OCI-M1 (cell line): Measurements from ENCODE around the gene HMG20B.

Experiments
- DNase-seq: peaks from one replicate; lab custom pipeline; 2025; lab: John Stamatoyannopoulos, UW

HMG20B gene

DNA sequence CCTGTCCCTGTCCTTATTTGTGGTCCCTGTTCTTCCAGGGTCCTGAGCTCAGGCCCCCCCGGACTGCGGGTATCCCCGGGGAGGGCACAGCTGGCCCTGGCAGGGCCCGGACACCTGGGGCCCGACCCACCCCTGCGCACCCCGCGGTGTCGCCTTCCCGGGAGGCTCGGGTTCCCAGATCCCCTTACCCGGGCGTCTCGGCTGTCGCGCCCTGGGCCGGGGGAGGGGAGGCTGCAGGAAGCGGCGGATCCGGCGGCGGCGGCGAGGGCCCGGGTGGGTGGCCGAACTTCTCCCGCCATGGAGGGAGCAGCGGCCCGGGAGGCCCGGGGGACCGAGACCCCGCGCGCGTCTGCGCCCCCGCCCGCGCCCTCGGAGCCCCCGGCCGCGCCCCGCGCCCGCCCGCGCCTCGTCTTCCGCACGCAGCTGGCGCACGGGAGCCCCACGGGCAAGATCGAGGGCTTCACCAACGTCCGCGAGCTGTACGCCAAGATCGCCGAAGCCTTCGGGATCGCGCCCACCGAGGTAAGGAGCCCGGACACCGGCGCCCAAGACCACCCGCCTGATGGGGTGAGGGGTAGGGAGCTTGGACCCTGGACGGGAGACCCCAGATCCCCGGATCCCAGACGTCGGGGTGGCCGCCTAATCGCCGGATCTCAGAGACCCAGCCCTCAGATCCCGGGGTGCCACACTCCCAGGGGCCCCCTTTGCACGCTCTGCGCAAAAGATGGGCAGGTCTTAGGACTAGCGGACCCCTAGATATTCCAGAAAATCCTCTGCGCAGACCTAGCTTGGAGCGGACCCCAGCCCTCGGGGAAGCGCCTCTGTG lies 12.8 kb downstream of the HMG20B start, which contains the start of gene GIPC3:
GIPC3 (plus strand) TSS at position 178 of the 826 bp plus-strand sequence; CDS start at position 298, 120 bp downstream.
- no peak for DNase-seq

DNA sequence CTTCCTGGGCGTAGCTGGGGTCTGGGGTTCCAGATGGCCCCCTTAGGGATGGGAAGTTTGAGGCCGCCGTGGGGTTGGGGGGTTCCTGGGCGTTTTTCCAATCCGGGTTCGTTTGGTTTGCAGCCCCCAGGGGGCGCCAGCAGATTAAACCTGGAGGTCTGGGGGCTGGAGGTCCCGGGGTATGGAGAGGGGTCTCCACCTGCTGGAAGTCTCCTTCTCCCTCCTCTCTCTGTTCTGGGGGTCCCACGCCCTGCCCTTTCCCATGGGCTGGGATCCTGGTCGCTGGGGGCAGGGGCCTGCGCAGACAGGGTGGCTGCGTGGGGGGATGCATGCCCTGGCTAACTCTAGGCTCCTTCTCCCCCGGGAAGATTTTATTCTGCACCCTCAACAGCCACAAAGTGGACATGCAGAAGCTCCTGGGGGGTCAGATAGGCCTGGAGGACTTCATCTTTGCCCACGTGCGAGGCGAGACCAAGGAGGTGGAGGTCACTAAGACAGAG lies 13.4 kb downstream of the HMG20B start:
- peak; percentile 22 for DNase-seq

DNA sequence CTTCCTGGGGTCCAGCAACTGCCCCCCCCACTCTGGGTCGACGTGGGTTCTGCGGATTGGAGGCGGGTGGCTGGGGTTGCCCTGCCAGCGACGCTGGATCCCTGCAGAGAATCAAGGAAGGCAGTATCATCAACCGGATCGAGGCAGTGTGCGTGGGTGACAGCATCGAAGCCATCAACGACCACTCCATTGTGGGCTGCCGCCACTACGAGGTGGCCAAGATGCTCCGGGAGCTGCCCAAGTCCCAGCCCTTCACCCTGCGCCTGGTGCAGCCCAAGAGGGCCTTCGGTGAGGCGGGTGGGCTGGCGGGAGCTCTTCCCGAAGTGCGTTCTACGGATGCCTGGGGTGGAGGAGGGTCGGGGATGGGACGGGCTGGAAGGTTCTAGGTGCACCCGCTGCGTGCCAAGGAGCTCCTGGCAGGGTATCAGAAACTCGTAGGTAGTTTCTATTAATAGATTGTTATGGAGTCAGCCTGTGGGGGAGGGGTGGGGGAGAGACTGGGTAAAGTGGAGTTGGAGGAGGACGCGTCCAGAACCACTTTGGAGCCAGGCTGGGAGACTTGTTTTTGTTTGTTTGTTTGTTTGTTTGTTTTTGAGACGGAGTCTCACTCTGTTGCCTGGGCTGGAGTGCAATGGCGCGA lies 14.1 kb downstream of the HMG20B start:
- no peak for DNase-seq

DNA sequence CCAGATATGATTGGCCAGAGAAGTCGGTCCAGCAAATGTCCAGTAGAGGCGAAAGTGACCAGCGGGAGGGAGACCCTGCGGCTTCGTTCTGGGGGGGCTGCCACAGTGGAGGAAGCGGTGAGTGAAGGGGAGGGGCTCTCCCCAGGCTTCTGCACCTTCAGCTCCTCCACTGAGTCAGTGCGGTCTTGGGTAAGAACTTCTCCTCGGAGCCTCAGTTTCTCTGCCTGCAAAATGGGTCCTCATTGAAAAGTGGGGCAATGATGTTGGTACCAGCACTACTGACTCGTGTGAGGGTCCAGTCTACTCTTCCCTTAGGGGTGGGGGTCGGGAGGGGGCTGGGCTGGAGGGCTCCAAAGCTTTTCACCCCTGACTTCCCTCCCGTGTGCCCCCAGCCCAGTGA lies 16.7 kb downstream of the HMG20B start:
- no peak for DNase-seq

DNA sequence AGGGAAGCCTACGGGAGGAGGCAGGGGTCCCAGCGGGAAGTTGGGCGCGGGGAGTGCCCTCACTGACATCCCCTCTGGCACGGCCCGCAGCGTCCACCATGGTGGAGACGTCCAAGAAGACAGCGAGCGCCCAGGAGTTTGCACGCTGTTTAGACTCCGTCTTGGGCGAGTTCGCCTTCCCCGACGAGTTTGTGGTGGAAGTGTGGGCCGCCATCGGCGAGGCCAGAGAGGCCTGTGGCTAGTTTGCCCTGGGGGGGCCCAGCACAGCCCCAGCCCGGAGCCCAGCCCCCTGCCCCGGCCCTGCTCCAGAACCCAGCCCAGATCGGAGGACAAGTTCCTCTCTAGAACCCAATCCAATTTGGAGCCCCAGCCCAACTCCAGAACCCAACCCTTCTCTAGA lies 17.2 kb downstream of the HMG20B start:
- DNase-seq = no peak

DNA sequence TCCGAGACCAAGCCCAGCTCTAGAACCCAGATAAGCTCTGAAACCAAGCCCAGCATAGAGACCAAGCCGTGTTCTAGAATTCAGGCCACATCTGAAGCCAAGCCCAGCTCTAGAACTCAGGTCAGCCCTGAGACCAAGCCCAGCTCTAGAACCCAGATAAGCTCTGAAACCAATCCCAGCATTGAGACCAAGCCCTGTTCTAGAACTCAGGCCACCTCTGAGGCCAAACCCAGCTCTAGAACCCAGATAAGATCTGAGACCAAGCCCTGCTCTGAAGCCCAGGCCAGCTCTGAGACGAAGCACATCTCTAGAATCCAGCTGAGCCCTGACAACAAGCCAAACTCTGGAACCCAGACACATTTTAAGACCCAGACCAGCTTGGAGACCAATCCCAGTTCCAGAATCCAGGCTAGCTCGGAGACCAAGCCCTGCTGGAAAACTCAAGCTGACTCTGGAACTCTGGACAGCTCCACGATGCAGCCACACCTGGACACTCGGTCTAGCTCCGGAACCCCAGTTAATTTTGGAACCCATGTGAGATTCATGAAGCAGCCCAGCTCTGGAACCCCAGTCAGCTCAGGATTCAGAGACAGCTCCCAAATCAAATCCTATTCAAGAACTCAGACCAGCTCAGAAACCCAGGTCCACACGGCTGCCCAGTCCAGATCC lies 18.4 kb downstream of the HMG20B start:
- DNase-seq = no peak

DNA sequence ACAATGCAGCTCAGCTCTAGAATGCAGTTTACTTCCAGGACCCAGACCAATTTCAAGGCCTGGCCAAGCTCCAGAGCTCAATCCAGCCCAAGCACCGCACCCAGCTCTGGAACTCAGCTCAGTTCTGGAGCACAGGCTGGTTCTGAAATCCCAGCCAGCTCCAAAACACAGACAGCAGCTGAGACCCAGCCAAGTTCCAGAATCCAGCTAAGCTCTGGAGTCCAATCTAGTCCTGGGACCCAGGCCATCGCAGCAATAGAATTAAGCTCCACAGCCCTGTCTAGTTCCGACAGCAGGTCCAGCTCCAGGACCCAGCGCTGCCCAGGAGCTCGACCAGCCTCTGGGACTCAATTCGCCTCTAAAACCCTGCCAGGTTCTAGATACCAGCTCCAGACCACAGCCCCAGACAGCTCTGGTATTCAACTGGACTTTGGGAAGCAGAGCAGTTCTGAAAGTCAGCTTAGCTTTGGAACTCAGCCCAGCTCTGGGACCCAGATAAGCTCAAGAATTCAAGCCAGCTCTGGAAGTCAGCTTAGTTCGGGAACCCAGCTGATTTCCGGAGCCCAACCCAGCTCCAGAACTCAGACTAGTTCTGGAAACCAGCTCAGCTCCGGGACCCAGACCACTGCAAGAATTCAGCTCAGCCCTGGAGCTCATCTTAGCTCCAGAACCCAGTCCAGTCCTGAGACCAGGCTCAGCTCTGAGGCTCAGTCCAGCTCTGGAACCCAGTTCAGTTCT lies 19.3 kb downstream of the HMG20B start:
- DNase-seq = no peak

DNA sequence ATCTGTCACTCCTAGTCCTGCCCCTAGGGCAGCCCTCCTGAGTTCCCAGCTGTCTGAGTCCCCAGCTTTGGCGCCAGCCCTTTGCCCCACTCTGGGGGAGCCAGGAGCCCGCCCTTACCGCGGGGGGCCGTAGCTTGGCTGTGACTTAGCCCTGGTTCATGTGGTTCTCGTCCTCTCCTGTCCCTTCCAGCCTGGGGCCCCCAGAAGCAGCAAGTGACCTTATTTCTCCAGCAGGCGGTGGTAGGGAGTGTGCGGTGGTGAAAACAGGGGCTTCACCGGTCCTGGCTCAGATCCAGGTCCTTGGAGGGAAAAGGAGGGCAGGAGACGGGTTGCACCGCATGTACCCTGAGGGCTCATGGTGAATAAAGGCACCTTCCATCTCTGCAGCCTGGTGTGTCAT lies 20.4 kb downstream of the HMG20B start:
- DNase-seq = no peak

DNA sequence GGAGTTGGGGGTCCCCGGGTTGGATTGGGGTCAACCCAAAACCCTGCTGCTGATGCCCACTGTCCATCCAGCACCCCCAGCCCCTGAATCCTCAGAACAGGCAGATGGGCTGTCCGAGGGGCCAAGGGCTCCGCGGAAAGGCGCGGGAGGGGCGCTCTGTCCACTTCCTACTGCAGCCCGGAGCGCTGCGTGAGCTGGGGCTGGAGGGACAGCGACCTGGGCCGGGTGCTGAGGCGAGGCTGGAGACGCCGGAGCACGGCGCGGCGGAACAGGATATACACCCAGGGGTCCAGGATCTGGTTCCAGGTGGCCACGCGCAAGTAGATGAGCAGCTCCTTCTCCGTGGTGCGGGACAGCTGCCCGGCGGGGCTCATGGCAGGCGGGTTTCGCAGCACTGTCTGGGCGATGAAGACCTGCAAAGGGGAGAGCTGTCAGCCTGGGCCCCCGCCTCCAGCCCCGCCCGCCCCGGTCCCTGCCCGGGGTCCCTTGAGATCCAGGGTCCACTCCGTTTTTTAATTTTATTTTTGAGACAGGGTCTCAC lies 22.8 kb downstream of the HMG20B start:
- no peak for DNase-seq

DNA sequence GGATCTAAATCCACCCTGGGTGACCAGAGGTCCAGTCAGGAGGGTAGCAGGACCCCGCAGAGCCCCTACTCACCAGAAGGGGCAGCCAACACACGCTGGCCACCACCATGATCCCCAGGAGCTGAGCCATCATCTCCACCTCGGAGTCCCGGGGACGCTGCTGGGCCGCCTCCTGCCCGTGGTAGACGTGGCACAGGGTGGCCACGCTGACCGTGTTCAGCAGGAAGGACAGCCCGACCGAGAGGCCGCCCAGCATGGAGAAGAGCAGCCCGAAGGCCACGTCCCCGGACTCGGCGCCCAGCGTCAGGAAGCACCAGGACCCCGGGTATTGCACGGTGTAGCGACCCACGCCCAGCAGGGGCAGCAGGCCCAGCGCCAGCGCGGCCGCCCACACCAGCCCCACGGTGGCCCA lies 27.0 kb downstream of the HMG20B start:
- no peak for DNase-seq

DNA sequence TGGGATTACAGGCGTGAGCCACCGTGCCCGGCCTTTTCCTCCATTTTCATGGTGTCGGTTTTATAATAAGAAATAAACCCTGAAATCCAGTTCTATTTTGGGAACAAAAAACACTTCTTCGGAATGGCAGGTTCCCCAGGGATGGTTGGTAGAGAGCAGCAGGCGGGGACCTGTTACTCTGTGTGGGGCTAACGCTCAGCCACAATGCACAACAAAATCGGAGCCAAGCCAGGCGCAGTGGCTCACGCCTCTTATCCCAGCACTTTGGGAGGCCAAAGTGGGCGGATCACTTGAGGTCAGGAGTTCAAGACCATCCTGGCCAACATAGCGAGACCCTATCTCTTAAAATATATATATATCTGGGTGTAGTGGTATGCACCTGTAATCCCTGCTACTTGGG lies 28.3 kb downstream of the HMG20B start:
- DNase-seq = no peak

DNA sequence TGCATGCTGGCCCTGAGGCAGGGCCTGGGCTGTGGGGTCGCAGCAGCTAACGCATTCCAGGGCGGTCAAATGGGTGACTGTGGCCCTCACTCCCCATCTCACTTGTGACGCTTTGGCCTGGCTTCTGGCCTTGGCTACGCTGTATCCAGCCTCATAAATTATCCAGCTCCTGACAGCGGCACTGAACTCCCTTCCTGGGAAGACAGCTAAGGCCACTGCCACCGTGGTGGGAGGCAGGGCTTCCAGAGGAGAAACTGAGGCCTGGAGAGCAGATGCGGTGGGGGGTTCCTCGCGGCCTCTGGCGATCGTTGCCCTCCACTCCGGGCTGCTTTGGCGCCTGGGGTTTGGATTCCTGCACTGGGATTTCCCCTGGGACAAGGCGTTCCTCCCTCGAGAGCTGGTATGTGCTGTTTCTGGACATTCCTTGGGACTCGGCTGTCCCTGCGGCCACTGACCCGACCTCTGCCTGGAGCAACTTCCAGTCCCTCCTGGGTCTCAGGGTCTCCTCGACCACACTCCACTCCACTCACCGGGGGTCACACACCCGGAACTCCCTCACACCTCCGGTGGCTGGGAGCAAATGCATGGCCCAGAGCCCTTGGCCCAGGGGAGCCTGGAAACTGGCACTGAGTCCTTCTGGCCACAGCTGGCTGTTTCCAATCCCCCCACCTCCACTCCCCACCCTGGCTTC lies 30.5 kb downstream of the HMG20B start:
- DNase-seq = no peak

DNA sequence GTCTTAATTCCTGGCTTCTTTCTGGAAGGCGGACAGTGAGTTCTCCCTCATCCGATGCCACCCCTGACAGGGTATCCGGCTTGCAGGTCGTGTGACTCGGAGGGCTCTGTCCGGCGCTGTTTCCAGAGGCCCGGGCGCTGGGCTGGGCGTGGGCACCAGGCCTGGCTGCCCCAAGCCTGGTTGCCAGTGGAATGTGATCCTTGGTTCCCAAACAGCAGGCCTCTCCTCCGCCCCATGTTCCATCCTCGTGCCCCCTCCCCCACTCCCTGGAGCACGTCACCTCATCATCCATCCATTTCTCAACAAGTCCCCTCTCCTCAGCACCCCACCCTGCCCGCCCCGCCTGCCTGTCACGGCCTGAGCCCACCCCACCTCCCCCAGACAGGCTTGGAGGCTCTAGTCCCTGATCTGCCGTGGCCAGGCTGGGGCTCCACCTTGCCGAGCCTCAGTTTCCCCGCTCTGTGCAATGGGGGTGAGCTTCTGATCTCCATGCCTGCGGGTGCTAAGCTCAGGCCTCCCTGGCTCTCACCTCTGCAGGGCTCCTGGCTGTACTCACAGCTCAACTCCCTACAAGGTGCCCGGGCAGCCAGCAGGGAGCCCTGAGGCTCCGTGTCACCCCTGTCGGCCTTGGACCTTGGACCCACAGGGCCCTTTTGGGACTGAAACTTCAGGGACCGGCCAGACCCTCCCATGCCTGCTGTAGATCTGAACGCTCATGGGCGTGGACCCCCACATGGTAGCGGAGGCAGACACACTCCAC lies 31.7 kb downstream of the HMG20B start:
- no peak for DNase-seq

DNA sequence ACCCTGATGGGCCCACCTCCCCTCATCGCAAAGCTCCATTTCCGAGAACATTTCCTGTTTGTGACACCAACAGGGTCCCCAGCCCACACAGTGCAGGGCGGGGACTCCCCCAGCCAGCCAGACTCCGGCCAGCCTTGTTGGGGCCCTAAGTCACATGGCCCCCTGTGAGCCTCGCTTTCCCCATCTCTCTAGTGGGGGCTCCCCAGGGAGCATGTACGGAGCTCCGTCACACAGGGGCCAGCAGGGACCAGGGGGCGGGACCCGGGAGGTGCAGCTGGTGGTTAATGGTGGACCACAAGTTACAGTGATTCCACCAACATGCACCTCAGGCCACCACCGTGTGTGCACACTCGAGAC lies 32.2 kb downstream of the HMG20B start:
- no peak for DNase-seq

DNA sequence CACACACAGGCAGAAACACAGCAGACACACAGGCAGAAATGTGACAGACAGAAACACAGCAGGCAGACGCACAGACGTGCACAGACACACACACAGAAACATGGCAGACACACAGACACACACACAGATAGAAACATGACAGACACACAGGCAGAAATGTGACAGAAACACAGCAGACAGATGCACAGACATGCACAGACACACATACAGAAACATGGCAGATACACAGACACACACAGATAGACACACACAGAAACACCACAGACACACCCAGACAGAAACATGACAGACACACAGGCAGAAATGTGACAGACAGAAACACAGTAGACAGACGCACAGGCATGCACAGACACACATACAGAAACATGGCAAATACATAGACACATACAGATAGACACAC lies 32.6 kb downstream of the HMG20B start:
- no peak for DNase-seq

DNA sequence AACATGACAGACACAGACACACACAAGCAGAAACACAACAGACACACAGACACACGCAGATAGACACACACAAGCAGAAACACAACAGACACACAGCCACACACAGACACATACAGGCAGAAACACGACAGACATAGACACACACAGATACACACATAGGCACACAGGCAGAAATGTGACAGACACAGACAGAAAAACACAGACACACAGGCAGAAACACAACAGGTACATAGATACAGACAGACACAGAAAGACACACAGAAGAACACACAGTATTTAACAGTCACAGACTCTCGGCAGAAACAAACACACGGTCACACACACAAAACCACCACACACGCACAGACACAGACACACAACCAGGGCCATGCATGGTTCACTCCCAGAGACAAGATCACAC lies 33.0 kb downstream of the HMG20B start:
- DNase-seq = no peak

DNA sequence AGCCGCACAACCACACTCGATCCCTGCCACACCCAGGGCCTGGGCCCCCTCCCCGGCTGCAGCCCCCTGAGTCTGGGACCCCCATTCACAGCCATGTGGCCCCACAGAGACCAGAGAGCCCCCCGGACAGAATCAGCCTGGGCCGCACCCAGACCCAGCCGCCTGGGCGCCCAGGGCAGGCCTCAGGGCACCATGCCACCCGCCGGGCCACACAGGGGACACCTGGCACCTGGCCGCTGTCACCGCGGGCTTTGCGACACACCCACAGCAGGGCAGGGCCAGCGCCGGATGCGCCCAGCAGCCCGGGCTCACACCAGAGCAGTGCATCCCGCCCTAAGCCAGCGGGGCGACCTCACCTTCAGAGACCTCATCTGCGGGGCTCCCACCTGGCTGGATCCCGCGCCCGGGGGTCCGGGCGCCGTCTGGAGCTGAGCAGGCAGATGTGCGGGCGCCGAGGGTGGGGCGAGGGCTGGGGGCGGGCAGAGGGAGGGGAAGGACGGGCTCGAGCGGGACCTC lies 33.5 kb downstream of the HMG20B start:
- DNase-seq = no peak

DNA sequence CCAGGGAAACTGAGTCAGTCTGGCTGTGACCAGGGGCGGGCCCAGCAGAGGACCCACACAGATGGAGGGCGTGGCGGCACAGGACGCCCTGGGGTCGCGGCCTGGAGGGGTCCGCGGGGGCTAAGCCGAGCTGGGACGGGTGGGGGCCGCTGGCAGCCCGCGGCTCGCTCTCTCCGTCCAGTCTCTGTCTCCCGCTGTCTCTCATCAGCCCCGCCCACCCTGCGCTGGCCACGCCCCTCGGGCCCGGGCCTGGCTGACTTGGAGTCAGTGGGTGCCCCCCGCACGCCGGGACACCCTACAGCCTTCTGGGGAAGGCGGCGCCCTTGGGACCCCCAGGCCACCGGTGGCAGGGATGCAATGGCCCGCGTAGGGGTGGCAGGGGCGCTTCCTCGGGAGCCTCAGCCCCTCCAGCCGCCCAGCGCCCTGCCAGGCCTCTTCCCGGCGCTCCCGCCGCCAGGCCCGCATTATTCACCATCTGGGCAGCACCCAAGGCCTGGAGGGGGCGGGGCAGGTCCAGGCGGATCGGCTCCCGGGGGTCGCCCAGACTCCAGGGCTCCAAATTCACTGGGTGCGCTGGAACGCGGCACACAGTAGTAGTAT lies 34.0 kb downstream of the HMG20B start, which contains the start of gene TBXA2R:
TBXA2R (minus strand) TSS at position 186 of the 600 bp plus-strand sequence. CDS start 6,241 bp downstream, outside the sequence.
- no peak for DNase-seq

DNA sequence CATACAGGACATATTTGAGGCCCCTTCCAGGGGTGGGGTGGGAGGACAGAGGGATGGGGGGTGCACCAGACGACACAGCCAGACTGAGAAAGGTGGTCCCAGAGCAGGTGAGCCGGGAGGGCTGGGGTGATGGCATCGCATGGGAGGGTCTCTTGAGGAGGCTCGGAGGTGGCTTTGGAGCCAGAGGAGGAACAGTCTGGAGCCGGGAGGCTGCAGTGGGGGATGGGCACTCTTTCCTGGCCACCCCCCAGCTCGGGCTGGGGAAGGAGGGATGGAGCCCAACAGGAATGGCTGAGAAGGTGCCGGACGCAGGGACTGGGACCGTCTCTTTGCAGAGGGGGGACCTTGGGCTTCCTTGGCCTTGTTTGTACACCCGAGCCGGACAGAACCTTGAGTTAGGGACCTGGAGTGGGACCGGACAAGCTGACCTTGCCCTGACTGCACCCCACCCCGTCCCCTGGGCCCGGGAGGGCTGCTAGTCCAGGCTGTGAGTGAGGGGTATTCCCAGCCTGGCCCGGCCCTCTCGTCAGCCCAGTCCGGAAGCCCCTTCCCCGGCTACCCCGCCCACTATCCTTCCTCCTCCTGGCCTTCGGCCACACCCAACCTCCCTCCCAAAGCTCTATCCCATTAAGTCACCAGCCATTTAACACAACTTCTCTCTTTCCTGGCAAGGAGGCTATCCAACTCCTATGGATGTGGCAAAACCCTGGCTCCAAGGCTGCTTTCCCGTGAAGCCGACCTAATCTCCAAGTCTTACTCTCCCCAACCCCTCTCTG lies 34.7 kb downstream of the HMG20B start:
- no peak for DNase-seq
